ENCODE results near the gene GLP1R. TPM values are rescaled to one million over a fixed set of nuclear protein-coding genes. Genes with fewer than 3 reads are reported as not detected.

Gene GLP1R
- total RNA-seq, 4 donors from 2014 or later: not detected

- no peaks in the 10 kb centered on the region for H3K27me3 ChIP-seq
- H3K36me3 ChIP-seq: peaks cover 0 to 32% of the 10 kb centered on the region in 2 donors
- H3K9me3 ChIP-seq: no peaks in the 10 kb centered on the region
- H3K4me3 ChIP-seq: no peak overlapping the region
- intact Hi-C loops (cut with DNase I; ENCODE audit: low total_unique reads): no loop called here
- H3K4me1 ChIP-seq: no peaks in the 10 kb centered on the region
- in situ Hi-C loops (cut with MboI; ENCODE audit: low sequenced_read_pairs in 4 of 4): no loop called here
- DNase-seq (no peak), ATAC-seq (no peak)
- no peak overlapping the region for H3K27ac ChIP-seq
- no peak for TF ChIP-seq CTCF (IDR thresholded peaks at IDR 0.05 in 4 of 5, conservative IDR thresholded peaks at IDR 0.05 in 1 of 5)
- TF ChIP-seq POLR2A (IDR thresholded peaks at IDR 0.05): no peak
These were observed 58.5 kb downstream of the GLP1R start for GRCh38 chr6:39107034-39107433.

GRCh38 chr6:39107641-39108040 lies 59.1 kb downstream of the GLP1R start:
- no peak overlapping the region for H3K4me3 ChIP-seq
- in situ Hi-C loops (cut with MboI; ENCODE audit: low sequenced_read_pairs in 4 of 4) (no loop called here), intact Hi-C loops (cut with DNase I; ENCODE audit: low total_unique reads) (no loop called here)
- ATAC-seq (no peak), DNase-seq (no peak)
- no peak overlapping the region for H3K27ac ChIP-seq
- no peaks in the 10 kb centered on the region for H3K9me3 ChIP-seq
- no peak for TF ChIP-seq POLR2A (IDR thresholded peaks at IDR 0.05)
- no peak for TF ChIP-seq CTCF (IDR thresholded peaks at IDR 0.05 in 4 of 5, conservative IDR thresholded peaks at IDR 0.05 in 1 of 5)
- H3K36me3 ChIP-seq: peaks cover 0 to 32% of the 10 kb centered on the region in 2 donors
- H3K4me1 ChIP-seq: no peaks in the 10 kb centered on the region
- H3K27me3 ChIP-seq: no peaks in the 10 kb centered on the region

GRCh38 chr6:39108041-39108839 lies 59.7 kb downstream of the GLP1R start:
- Histone ChIP-seq H3K27ac (no peak overlapping the region), H3K4me1 (peaks cover 0 to under 1% of the 10 kb centered on the region in 2 donors), H3K27me3 (no peaks in the 10 kb centered on the region), H3K4me3 (no peak overlapping the region), H3K9me3 (no peaks in the 10 kb centered on the region), H3K36me3 (peaks cover 0 to 32% of the 10 kb centered on the region in 2 donors)
- ATAC-seq: no peak
- intact Hi-C loops (cut with DNase I; ENCODE audit: low total_unique reads) (no loop called here), in situ Hi-C loops (cut with MboI; ENCODE audit: low sequenced_read_pairs in 4 of 4) (no loop called here)
- TF ChIP-seq POLR2A (IDR thresholded peaks at IDR 0.05): no peak
- TF ChIP-seq CTCF (IDR thresholded peaks at IDR 0.05 in 4 of 5, conservative IDR thresholded peaks at IDR 0.05 in 1 of 5): no peak
- DNase-seq: no peak

GRCh38 chr6:39111280-39111679 lies 62.7 kb downstream of the GLP1R start:
- intact Hi-C loops (cut with DNase I; ENCODE audit: low total_unique reads) (no loop called here), in situ Hi-C loops (cut with MboI; ENCODE audit: low sequenced_read_pairs in 4 of 4) (no loop called here)
- Histone ChIP-seq H3K36me3 (peaks cover 0 to 23% of the 10 kb centered on the region in 2 donors), H3K9me3 (no peaks in the 10 kb centered on the region), H3K4me3 (no peak overlapping the region), H3K27me3 (no peaks in the 10 kb centered on the region), H3K4me1 (peaks cover 14 to 17% of the 10 kb centered on the region in 2 donors), H3K27ac (no peak overlapping the region)
- DNase-seq: no peak
- TF ChIP-seq POLR2A (IDR thresholded peaks at IDR 0.05) (no peak), CTCF (IDR thresholded peaks at IDR 0.05 in 4 of 5, conservative IDR thresholded peaks at IDR 0.05 in 1 of 5) (no peak)
- ATAC-seq: no peak

Measured in gastrocnemius medialis (tissue), 4 donors.